Tibial artery (tissue), 4 donors: ENCODE measurements around the gene LRRC4B.
"Not testable (repeated sequence)": the region's sequence is repeated elsewhere in the genome, so short reads cannot be mapped to it uniquely, and the experiment has no call there.

Experiments used
- DNase-seq, 2 donors: peaks; one replicate each; pipeline ENCODE4 v3.0.0-alpha.2; 2019
- H3K27ac ChIP-seq, 2 donors: fragments of 200-600 bp; sonication (generic) in 1 of 2; 1 replicate in 1 of 2; 2 replicates in 1 of 2; pipeline ENCODE4 v1.5.1; 2018 to 2019; ENCODE audit warnings: mild to moderate bottlenecking in 1 of 2
- H3K27me3 ChIP-seq, 2 donors: fragments of 200-600 bp; sonication (generic) in 1 of 2; one replicate each; pipeline versions ENCODE4 v1.5.1 to v1.6.0; 2016 to 2019
- H3K36me3 ChIP-seq, 3 donors: fragments of 200-600 bp; sonication (generic) in 2 of 3; one replicate each; pipeline ENCODE4 v1.5.1; 2016 to 2019; ENCODE audit warnings: mild to moderate bottlenecking in 2 of 3
- H3K4me1 ChIP-seq, 4 donors: fragments of 200-600 bp; sonication (generic) in 2 of 4; 1 replicate in 3 of 4; 2 replicates in 1 of 4; pipeline ENCODE4 v1.5.1; 2016 to 2019
- H3K4me3 ChIP-seq, 2 donors: fragments of 200-600 bp; sonication (generic) in 1 of 2; 1 replicate in 1 of 2; 2 replicates in 1 of 2; pipeline ENCODE4 v1.5.1; 2018 to 2019; ENCODE audit warnings: mild to moderate bottlenecking in 2 of 2
- H3K9me3 ChIP-seq, 3 donors: fragments of 200-600 bp; sonication (generic) in 1 of 3; one replicate each; pipeline ENCODE4 v1.5.1; 2016 to 2019
- intact Hi-C: fragments of 100-400 bp; cut with DNase I; formaldehyde crosslinking; loops from one replicate; pipeline ENCODE4 v1.15.0; 2023; ENCODE audit warnings: low total_unique reads
- TF ChIP-seq, protein P1 (sequence below), 2 experiments: fragments of 200-600 bp in 1 of 2; fragments of 450-650 bp in 1 of 2; IDR thresholded peaks; one replicate each; pipeline ENCODE4 v1.5.1; 2017 to 2019; ENCODE audit warnings: antibody characterized with exemption in 2 of 2, mild to moderate bottlenecking in 1 of 2, moderate library complexity in 1 of 2

Gene LRRC4B

DNA sequence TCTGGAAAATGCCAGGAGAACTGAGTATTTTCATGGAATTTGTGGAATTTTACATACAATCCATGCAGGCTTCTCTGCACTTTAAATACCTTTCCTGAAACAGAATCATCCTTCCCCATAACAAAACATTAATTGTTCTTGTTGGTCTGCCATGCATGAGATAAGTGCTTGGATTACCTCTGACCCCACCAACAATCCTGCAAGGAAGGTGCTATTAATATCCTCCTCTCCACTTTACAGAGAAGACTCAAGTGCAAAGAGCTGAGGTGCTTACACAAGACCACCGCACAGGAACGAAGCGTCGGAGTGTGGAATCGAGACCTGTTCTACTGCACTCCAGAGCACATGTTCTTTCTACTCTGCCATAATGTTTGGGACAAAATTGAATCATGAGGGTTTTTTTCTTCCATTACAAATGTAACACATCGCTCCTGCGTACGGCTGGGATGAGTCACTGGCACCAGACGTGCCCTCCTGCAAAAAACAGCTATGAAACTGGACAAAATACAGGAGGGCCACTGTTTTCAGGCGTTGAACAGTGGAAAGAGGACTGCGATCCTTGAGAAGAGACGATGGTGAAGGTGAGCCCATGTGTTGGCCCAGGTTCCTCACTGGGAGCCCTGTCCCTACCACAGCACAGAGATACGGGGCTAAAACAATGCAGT, 12.9 kb upstream of the LRRC4B start:
- H3K27me3 ChIP-seq, result peaks cover 0 to 18% of the 10 kb centered on the region in 2 donors
- H3K27ac ChIP-seq, result no peak overlapping the region
- TF ChIP-seq, protein P1, sequence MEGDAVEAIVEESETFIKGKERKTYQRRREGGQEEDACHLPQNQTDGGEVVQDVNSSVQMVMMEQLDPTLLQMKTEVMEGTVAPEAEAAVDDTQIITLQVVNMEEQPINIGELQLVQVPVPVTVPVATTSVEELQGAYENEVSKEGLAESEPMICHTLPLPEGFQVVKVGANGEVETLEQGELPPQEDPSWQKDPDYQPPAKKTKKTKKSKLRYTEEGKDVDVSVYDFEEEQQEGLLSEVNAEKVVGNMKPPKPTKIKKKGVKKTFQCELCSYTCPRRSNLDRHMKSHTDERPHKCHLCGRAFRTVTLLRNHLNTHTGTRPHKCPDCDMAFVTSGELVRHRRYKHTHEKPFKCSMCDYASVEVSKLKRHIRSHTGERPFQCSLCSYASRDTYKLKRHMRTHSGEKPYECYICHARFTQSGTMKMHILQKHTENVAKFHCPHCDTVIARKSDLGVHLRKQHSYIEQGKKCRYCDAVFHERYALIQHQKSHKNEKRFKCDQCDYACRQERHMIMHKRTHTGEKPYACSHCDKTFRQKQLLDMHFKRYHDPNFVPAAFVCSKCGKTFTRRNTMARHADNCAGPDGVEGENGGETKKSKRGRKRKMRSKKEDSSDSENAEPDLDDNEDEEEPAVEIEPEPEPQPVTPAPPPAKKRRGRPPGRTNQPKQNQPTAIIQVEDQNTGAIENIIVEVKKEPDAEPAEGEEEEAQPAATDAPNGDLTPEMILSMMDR (IDR thresholded peaks at IDR 0.05), result no peak
- no peak for DNase-seq
- H3K4me3 ChIP-seq, result no peak overlapping the region
- intact Hi-C loops, result no loop called here
- H3K4me1 ChIP-seq, result no peaks in the 10 kb centered on the region
- H3K9me3 ChIP-seq, result no peaks in the 10 kb centered on the region
- H3K36me3 ChIP-seq, result no peaks in the 10 kb centered on the region

DNA sequence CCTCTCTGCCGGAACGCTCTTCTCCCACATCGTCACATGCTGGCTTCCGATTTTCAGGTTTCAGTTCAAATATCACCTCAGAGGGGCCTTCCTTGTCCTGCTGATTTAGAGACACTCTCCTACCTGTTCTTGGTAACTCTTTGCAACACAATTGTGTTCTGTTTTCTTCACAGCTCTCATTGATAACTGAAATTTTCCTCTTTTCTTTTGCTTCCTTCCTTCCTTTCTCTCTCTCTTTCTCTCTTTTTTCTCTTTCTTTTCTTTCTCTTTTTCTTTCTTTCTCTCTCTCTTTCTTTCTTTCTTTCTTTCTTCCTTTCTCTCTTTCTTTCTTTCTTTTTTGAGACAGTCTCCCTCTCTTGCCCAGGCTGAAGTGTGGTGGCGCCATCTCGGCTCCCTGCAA, 12.0 kb upstream of the LRRC4B start:
- intact Hi-C loops, result no loop called here
- TF ChIP-seq, protein P1 (IDR thresholded peaks at IDR 0.05), result no peak
- no peak overlapping the region for H3K4me3 ChIP-seq

DNA sequence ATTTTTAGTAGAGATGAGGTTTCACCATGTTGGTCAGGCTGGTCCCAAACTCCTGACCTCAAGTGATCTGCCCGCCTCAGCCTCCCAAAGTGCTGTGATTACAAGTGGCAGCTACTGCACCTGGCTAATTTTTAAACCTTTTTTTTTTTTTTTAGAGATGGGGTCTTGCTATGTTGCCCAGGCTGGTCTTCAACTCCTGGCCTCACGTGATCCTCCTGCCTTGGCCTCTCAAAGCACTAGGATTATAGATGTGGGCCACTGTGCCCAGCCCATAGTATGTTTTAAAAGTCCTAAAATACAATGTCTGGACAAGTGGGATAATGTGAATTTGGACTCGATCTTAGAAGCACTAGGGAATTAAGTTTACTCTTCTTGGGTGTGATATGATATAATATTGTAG, 8.5 kb upstream of the LRRC4B start:
- H3K27ac ChIP-seq, H3K36me3 ChIP-seq, H3K9me3 ChIP-seq, H3K27me3 ChIP-seq, H3K4me3 ChIP-seq, H3K4me1 ChIP-seq, intact Hi-C loops, DNase-seq: not testable (repeated sequence)

More for the DNA sequence above, 12.0 kb upstream of the LRRC4B start:
- Histone ChIP-seq H3K27me3 (peaks cover 0 to 12% of the 10 kb centered on the region in 2 donors), H3K9me3 (no peaks in the 10 kb centered on the region), H3K36me3 (no peaks in the 10 kb centered on the region), H3K4me1 (no peaks in the 10 kb centered on the region), H3K27ac (no peak overlapping the region)
- no peak for DNase-seq

DNA sequence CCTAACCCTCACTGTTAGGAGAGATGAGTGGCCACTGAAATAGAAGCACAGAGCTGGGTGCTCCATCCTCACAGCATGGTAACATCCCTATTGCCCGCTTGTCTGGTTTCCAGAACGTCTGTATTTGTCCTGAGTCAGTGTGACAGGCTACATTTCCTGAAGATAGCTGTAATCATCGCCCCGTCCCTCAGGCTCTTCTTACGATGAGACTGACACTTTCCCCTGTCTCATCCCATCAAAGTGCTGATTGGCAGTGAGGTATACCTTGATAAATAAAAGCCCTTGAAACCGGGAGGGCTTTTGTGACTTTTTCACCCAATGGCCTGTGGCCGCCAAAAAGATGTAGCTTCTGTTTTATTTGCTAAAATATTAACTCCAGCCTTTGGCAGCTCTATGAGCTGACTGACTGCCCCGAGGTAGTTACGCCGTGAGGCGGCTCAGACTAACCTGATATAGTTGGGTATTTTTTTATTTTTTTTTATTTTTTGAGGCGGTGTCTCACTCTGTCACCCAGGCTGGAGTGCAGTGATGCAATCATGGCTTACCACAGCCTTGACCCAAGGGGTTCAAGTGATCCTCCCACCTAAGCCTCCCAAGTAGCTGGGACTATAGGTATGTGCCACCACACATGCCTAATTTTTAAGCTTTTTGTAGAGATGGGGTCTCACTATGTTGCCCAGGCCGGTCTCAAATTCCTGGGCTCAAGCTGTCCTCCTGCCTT, 5.7 kb upstream of the LRRC4B start:
- no peak overlapping the region for H3K27ac ChIP-seq
- H3K9me3 ChIP-seq, result no peaks in the 10 kb centered on the region
- no peak overlapping the region for H3K4me3 ChIP-seq
- no peaks in the 10 kb centered on the region for H3K36me3 ChIP-seq
- TF ChIP-seq, protein P1 (IDR thresholded peaks at IDR 0.05), result no peak
- H3K4me1 ChIP-seq, result no peaks in the 10 kb centered on the region
- H3K27me3 ChIP-seq, result peaks cover 0 to 27% of the 10 kb centered on the region in 2 donors
- intact Hi-C loops, result no loop called here
- no peak for DNase-seq

DNA sequence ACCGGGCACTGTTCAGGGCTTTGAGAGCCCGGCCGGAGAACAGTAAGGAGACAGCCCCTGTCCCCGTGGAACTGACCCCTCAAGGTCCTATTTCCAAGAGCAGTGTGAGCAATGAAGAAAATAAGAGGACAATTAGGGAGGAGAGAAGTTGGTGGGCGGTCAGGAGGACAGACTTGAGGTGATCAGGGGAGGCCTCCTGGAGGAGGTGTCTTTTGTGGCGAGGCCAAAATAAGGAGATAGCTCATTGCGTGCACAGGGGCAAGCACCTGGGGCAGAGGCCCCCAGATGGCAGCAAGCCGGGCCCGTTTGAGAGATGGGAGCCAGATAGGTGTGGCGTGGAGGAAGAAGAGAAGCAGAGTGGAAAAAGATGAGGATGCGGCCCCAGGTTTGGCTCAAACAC, 2.8 kb upstream of the LRRC4B start:
- Histone ChIP-seq H3K27ac (no peak overlapping the region), H3K36me3 (no peaks in the 10 kb centered on the region), H3K4me3 (no peak overlapping the region), H3K9me3 (no peaks in the 10 kb centered on the region), H3K27me3 (peaks cover 0 to 56% of the 10 kb centered on the region in 2 donors), H3K4me1 (peaks cover 0 to 19% (median 9%) of the 10 kb centered on the region in 4 donors)
- intact Hi-C loops, result no loop called here
- no peak for DNase-seq
- TF ChIP-seq, protein P1 (IDR thresholded peaks at IDR 0.05), result no peak

DNA sequence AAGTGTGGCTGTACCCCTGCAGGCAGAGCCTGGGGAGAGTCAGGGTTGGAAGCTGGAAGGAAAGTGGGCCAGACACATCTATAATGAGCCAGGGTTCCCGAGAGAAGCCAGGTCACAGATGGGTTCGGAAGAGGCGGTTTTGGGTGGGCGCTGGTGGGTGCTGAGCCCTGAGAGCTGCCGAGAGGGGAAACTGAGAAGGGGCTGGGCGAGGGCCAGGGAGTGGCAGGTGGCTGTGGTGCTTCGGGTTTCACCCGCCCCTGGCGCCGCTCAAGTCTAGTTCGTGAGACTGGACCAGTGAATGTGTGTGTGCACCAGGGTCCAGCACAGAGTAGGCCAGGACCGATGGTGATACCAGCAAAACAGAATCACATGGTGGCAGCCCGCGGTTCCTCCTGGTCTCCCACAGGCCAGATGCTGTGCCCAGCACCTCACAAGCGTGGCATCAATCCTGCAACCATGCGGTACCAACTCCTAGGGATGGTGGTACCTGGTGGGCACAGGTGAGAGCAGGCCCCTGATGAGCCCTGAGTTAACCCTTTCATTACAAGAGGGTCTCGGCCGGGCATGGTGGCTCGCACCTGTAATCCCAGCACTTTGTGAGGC, 1.8 kb upstream of the LRRC4B start:
- TF ChIP-seq, protein P1 (IDR thresholded peaks at IDR 0.05), result no peak
- Histone ChIP-seq H3K27me3 (peaks cover 0 to 65% of the 10 kb centered on the region in 2 donors), H3K27ac (no peak overlapping the region)

More for the DNA sequence above, 1.8 kb upstream of the LRRC4B start:
- Histone ChIP-seq H3K4me3 (no peak overlapping the region), H3K36me3 (no peaks in the 10 kb centered on the region), H3K4me1 (peaks cover 0 to 20% (median 9%) of the 10 kb centered on the region in 4 donors), H3K9me3 (no peaks in the 10 kb centered on the region)
- intact Hi-C loops, result no loop called here
- DNase-seq, result no peak
